Occipital lobe (tissue), 2 donors: ENCODE results near the gene IDH1. TPM values are rescaled to one million over a fixed set of nuclear protein-coding genes. Genes with fewer than 3 reads are reported as not detected.
A peak's percentile ranks its signal among the peaks of the same experiment; 100 is the strongest.
"Not testable (repeated sequence)": the region's sequence is repeated elsewhere in the genome, so short reads cannot be mapped to it uniquely, and the experiment has no call there.

Experiments used
- DNase-seq: peaks from one replicate; lab custom pipeline; 2025; lab: John Stamatoyannopoulos, UW
- total RNA-seq: library from RNA; depleted of rRNA; stranded (reverse); fragments of >200 nt; gene quantifications from one replicate; pipeline ENCODE4 v1.2.3, GENCODE V29; 2014

Gene IDH1
- total RNA-seq, 1 donor from 2014 or later = 210 TPM

DNA sequence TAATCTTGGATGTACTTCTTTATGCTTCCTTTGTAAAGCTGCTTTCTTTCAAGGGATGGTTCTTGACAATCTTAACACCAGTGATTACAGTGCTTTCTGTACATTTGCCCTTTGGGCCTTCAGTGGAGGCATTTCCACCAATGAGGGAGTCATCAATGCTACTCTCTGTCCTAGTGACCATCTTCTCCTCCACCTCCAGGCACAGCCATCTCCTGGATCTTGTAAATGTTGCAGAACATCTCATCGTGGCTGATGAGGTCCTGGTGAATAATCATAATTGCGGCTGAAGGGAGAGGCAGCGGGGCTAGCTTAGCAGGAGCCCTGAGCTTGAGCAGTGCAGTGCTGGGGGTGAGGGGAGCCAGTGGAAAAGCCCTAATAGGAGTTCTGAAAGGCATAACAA, 32.5 kb downstream of the IDH1 start:
- DNase-seq = no peak

DNA sequence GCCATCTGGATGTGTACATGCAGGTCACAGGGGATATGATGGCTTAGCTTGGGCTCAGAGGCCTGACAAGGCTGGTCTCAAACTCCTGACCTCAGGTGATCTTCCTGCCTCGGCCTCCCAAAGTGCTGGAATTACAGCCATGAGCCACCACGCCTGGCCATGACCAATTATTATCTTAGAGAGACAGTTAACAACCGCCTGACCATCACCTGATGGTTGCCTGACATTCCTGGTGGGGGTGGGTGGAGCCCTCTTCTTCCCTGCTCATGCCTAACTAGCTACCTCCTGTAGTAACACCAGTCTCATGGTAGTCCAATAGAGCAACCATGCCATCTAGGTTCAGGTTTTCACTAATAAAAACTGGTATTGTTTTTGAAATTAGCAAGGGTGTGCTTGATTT, 33.0 kb downstream of the IDH1 start:
- not testable (repeated sequence) for DNase-seq

DNA sequence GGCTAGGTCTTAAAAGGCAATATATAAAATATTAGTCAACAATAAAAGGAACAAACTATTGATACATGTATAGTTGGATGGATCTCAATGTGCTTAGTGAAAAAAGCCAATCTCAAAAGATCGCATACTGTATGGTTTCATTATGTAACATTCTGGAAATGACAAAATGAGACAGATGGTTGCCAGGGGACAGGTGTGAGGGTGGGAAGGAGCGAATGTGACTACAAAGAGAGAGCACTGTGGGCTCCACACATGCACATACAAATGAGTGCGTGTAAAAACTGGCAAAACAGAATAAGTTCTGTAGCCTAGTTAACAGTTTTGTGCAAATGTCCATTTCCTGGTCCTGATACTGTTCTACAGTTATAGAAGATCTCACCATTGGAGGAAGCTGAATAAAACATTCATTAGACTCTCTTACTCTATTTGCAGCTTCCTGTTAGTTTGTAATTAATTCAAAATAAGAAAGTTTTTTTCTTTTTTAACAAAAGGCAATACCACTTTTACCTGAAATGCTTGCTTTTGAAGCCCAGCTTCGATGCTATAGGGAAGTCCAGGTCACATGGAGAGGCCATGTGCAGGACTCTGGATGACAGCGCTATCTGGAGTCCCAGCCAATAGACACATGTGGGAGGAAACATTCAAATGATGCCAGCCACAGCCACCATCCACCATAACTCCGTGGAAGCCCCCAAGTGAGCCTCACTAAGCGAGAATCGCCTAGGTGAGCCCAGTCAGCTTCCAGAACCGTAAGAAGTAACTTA, 44.0 kb downstream of the IDH1 start:
- no peak for DNase-seq

DNA sequence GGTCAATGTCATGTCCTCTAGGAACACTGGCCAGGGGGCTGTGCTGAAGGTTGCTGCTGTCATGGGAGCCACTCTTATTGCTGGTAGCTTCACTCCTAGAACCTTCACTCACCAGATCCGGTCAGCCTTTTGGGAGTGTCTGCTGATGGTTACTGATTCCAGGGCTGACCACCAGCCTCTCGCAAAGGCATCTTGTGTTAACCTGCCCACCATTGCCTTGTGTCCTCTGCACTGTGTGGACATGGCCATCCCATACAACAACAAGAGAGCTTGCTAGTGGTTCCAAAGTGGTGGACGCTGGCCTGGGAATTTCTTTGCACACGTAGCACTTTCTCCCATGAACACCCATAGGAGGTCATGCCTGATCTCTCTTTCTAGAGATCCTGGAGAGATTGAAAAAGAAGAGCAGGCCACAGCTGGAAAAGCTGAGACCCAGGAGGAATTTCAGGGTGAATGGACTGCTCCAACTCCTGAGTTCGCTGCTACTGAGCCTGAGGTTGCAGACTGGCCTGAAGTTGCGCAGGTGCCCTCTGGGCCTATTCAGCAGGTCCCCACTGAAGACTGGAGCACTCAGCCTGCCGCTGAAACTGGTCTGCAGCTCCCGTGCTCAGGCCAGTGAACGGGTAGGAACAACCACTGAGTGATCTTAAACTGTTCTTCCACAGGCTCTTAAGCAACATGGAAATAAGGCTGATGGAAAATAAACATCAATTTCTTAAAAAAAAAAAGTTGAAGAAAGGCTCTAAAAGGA, 46.4 kb downstream of the IDH1 start:
- no peak for DNase-seq

DNA sequence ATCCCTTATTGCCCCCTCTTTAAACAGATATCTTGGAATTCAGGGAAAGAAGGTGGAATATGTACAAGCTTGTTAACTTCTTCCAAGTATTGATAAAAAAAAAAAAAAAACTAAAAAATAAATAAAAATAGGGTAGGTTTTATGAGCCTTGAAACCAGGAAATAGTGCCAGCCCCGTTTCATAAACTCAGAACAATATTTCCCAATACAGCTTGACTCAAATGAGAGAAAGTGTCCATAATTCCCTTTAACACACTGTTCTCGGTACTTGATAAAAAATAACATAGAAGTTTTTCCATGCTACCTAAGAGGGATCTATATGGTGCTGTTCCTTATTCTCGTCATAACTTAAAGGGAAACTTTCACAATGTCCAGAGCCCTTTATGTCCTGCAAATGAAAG, 47.1 kb downstream of the IDH1 start:
- no peak for DNase-seq

DNA sequence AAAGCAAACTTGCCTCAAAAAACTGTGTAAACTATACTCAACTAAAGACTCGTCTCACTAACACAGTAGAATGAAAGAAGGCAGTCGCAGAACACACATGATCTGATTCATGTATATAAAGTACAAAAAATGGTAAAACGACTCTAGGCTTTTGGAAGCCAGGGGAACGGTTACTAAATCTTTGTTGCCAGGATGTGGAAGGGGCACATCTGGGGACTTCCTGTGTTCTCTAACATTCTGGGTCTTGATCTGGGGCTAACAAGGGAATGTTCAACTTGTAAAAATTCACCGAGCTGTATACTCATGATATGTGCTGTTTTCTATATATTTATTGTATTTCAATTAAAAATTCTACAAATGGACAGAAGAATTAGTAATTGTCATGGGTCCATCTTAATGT, 50.7 kb downstream of the IDH1 start:
- DNase-seq = no peak

DNA sequence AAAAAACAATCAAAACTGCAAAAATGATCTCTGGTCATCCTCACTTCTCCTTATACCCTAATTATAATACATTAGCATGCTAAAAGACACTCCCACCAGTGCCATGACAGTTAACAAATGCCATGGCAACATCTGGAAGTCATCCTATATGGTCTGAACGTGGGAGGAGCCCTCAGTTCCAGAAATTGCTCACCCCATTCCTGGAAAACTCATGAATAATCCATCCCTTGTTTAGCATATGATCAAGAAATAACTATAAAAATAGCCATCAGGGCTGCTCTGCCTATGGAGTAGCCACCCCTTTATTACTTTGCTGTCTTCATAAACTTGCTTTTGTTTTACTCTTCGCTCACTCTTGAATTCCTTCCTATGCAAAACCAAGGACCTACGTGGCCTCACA, 59.3 kb downstream of the IDH1 start:
- no peak for DNase-seq

DNA sequence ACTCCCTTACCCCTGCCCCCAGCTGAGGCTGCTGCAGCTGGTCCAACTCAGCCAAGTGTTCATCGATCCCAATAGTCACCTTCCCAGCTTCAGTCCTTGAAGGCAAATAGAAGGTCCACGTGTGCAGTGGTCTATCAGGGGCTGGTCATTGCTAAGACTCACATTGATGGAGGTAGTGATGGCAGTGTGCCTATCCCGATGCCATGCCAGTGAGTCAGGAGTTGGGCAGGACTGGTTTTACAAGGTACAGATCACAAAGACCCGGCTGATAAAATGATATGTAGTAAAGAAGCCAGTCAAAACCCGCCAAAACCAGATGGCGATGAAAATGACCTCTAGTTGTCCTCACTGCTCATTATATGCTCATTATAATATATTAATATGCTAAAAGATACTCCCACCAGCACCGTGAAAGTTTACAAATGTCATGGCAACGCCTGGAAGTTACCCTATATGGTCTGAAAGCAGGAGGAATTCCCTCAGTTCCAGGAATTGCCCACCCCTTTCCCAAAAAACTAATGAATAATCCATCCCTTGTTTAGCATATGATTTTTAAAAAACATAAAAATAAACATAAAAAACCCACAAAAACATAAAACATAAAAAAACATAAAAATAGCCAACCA, 62.1 kb downstream of the IDH1 start:
- no peak for DNase-seq

DNA sequence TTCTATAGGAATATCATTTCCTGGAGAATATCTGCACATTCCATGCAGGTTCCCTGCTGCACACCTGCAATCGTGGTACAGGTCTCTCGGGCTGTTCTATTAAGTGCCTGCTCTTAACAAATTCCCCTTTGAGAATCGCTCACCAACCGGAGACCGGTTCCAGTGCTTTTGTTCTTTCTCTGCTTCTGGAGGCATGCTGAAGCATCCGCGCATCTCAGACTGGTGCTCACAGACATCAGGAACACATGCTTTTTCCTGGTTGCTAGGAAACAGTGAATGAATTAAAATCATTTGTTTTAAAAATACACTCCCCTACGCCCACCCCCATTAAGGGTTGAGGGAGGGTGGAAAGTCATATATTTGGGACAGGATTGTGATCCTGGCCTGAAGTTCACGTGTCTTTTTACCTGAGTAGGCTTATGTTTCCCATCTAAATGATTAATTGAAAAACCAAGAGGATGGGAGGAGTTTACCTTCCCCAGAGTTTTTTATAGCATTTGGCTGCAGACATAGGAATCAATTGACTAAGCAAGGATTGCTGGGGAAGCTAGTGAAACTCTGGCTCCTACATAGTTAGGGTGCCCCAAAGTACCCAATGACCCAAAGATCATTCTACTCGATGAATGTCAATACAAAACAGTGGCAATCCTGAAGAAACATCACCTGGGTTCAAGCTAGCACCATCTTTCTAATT, 64.9 kb downstream of the IDH1 start, which contains the start of gene C2orf80:
TSS of gene C2orf80 (minus strand) at position 221 of the 694 bp plus-strand sequence. CDS start 3,044 bp downstream, outside the sequence.
- peak; percentile 44 for DNase-seq

DNA sequence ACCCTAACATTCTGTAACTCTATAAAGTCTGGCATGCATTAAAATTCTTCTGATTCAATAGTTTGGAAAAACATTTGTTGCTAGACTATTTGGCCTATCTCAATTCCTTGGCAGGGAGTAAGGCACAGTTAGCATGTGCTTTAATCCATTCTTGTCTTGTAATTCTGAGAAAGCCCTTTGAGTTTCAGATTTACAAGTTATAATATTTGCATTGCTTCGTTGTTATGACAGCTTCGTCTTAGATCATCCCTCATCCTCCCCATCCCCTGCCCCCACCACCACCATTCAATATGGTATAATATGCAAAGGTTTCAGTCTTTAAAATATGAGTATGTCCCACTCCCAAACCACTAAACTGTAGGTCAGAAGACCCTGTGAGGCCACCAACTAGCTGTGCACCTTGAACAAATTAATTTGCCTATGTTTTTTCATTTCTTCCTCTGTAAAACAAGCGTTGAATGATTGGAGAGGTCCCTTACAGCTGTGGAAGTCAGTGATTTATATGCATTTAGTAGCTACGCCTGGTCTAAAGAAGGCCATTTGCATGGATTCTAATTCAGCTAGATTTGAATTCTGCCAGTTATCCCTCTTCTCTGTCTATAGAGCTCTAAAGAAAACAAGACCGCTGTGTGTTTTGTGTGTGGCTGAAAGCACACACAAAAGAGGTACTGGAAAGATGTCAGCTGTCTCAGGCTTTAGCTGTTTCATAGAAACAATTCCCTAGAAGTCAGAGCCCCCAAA, 65.6 kb downstream of the IDH1 start:
- no peak for DNase-seq

DNA sequence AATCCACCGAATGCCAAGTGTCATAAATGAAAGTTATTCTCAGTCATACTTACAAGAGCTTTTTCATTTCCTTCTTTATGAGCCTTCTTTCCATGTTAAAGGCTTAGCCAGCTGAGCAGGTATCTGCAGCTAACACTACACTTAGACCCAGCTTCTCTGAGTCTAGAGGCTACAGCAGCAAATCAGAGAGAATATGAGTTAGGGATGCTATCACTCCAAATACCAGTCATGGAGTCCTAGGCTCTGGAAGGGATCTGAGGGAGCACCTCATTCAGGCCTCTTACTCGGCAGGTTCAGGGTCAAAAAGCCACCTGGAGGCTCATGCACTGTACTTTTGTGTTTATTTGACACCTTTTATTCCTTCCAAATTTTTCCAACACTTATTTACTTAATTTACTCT, 68.0 kb downstream of the IDH1 start:
- no peak for DNase-seq

DNA sequence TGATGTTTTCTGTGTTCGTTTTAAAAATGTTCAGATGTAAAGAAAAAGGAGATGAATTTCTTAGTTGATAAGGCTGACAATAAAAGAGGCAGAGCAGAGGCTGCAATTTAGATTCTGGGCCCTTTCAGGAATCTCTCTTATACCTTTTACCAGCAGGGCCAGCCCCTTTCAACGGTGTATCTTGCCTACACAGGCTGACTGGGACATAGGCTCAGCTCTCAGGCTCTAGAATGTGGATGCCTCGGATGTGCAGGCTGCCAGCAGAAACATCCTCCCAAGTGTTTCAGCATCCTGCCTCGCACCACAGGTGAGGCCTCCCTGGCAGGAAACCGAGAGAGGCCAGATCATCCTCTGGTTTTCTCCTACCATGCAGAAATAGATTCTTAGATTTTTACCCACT, 68.4 kb downstream of the IDH1 start:
- DNase-seq = no peak

Other genes starting within 250 kb of the IDH1 start
- 50.7 TPM for gene PLEKHM3, start 229.5 kb downstream of the IDH1 start, total RNA-seq
- 1.7 TPM for gene CRYGD, start 130.5 kb downstream of the IDH1 start, total RNA-seq
- not detected for gene CRYGC, start 125.2 kb downstream of the IDH1 start, total RNA-seq
- not detected for gene CRYGB, start 108.9 kb downstream of the IDH1 start, total RNA-seq
- gene CRYGA, start 91.5 kb downstream of the IDH1 start, total RNA-seq = not detected
- 28.7 TPM for gene C2orf80, start 65.0 kb downstream of the IDH1 start, total RNA-seq
- gene PIKFYVE, start 11.2 kb upstream of the IDH1 start, total RNA-seq = 57.1 TPM
- 1.4 TPM for gene PTH2R, start 151.7 kb upstream of the IDH1 start, total RNA-seq